ENCODE results near the gene KCNK4.

DNA sequence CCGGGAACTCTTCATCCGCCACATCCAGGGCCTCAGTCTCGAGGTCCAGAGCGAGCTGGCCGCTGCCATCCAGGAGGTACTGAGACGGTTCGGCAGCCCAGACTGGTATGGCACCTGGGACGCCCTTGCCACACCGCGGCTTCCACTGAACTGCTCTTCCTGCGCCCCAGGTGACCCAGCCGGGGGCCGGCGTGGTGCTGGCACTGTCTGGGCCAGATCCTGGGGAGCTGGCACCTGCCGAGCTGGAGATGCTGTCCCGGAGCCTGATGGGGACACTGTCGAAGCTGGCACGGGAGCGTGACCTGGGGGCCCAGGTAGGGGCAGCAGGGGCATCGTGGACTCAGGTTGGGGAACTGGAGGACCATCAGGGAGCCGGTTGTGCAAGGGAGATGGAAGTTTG is 50.3 kb downstream of the KCNK4 start:
- TF ChIP-seq, protein P1, sequence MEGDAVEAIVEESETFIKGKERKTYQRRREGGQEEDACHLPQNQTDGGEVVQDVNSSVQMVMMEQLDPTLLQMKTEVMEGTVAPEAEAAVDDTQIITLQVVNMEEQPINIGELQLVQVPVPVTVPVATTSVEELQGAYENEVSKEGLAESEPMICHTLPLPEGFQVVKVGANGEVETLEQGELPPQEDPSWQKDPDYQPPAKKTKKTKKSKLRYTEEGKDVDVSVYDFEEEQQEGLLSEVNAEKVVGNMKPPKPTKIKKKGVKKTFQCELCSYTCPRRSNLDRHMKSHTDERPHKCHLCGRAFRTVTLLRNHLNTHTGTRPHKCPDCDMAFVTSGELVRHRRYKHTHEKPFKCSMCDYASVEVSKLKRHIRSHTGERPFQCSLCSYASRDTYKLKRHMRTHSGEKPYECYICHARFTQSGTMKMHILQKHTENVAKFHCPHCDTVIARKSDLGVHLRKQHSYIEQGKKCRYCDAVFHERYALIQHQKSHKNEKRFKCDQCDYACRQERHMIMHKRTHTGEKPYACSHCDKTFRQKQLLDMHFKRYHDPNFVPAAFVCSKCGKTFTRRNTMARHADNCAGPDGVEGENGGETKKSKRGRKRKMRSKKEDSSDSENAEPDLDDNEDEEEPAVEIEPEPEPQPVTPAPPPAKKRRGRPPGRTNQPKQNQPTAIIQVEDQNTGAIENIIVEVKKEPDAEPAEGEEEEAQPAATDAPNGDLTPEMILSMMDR (IDR thresholded peaks at IDR 0.05; ENCODE audit: poor library complexity, severe bottlenecking): no peak
- TF ChIP-seq MXI1 (conservative IDR thresholded peaks at IDR 0.05; ENCODE audit: poor library complexity, severe bottlenecking): no peak
- no peak for TF ChIP-seq POLR2AphosphoS5 (IDR thresholded peaks at IDR 0.05)
- no peak for TF ChIP-seq EZH2 (IDR thresholded peaks at IDR 0.05; ENCODE audit: borderline replicate concordance, insufficient read depth, low read length, poor library complexity, severe bottlenecking)
- TF ChIP-seq EP300 (conservative IDR thresholded peaks at IDR 0.05; ENCODE audit: poor library complexity, severe bottlenecking): no peak
- no peak for TF ChIP-seq RAD21 (conservative IDR thresholded peaks at IDR 0.05)

All from neural cell (in vitro differentiated cells).